ENCODE results near the gene ATP10A.

The ATP10A gene

DNA sequence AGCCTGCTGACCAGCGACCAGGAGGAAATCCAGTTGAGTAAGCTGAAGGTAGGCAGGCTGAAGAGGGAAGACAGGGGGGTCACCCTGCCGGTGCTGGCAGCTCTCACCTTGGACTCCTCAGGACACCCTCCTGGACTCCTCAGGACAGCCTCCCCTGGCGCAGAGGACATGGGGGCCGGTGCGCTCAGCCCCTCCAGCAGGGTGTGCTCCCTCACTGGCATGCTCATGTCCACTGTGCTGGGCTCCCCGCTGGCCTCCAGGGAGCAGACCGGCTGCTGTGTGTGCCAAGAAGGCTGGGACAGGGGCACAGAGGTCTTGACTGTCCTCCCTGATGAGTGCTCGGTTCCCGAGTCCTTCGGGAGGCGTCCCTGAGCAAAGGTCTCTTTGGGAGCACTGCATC lies 183.6 kb downstream of the ATP10A start:
- DNase-seq (ENCODE audit: low spot score): no peak

DNA sequence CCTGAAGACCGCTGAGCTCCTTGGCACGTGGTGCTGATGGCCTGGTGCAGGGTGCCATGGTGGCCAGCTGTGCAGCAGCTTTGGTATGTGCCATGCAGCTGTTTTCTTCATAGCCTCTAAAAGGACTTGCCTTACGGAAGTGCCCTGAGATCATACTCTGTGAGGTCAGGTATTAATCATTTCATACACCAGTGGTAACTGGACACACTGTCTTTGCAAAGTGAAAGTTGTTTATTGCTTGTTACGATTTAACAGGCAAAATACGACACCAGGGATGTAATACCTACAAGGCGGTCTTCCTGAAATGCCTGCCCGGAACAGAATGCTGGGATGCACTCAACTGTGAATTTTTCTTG lies 184.6 kb downstream of the ATP10A start:
- DNase-seq (ENCODE audit: low spot score): peak; percentile 65

DNA sequence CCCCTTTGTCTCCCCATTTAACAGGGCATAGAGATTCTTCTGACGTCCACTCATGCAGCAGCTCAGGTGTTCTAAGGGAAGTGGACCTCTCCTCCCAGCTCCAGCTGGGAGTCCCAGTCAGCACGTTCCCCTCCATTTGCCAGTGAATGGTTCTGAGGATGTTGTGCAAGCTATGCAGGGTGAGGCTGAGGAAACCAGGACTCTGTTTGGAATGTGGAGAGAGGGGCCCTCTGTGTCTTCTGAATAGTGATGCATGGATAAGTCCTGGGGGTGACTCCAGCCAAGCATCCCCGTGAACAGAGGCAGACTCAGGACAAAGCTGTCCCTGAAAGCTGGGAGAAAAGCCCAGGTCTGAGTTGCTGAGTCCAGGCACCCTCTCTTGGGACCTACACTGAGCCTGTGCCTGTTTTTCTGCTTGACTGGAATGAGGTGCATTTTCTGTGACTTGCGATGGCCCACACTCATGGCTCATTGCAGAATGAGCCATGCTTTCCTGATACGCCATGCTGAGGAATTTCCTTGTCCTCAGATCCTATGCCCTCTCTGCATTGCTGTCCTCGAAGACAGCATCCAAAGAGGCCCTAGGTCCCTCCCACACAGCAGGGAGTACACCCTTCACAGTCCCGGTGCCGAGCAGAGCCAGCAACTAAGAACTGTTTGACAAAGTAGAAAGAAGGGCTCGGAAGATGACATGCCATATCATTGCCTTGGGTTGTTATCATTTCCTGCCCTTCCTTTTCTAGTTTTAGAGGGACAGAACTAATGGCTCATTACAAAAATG lies 185.2 kb downstream of the ATP10A start:
- no peak for DNase-seq (ENCODE audit: low spot score)

DNA sequence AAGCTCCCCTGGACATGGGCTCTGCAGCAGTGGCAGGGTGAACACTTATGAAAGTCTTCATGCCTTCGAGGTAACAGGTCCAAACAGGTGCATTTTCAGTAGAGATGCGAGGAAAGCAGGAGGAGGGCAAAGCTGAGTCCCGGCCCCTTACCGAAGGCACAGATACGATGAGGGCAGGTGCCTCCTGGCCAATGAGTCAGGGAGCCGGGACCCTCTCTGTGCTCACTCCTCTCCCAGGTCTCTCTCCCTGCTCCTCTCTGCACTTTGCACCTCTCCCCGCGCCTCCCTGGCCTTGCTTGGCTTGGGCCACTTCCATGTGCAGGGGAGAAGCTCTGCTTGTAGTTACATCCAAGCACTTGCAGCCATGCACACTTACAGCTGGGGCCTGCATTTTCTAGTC lies 187.1 kb downstream of the ATP10A start:
- no peak for DNase-seq (ENCODE audit: low spot score)

DNA sequence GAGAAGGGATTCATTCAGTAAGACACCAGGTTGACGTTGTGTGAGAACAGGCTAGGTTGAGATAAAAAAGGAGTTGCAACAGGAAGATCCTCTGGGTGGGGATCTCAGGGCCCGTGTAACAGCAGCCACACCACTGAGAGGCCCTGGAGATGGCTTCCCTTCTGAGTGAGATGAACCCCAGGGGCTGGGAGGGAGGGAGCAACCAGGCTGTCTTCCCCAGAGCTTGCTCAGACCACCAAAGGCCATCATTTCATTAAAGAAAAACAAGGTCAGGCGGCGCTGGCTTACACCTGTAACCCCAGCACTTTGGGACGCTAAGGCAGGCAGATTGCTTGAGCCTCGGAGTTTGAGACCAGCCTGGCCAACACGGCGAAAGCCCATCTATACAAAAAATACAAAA lies 187.7 kb downstream of the ATP10A start:
- no peak for DNase-seq (ENCODE audit: low spot score)

DNA sequence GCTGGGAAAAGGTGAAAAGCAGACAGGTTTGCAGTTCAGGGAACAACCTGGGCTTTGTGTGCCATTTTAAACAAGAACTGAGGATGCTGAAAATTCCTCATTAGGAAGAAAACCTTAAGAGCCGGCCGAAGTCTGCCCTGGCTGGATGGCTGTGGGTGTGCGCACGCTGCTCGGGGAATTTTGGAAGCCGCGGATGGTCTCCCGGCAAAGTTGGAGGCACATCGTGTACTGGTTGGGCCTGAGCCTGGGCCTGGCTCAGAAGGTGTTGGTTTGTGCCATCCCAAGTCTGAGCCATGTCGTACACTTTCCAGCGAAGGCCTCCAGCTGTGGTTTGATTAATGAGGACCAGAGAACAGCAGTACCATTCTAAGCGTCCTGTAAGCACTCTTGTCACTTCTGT lies 188.2 kb downstream of the ATP10A start:
- no peak for DNase-seq (ENCODE audit: low spot score)

DNA sequence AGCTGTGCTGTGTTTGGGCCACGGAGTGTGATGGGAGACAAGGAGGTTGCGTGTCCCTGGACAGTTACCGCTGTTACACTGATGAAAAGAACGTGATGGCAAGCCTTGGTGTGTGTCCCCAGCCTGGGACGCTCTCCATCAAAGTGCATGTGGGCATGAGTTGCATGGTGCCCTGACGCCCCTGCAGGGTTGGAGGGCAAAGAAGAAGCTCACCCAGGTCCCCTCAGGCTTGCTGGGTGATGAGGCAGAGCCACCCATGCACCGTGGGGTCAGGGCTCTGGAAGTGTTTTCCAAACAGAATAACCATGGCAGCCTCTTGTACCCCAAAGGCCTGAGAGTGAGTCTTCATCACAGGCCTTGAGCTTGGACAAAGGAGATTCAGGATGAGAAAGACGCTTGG lies 189.2 kb downstream of the ATP10A start:
- no peak for DNase-seq (ENCODE audit: low spot score)

DNA sequence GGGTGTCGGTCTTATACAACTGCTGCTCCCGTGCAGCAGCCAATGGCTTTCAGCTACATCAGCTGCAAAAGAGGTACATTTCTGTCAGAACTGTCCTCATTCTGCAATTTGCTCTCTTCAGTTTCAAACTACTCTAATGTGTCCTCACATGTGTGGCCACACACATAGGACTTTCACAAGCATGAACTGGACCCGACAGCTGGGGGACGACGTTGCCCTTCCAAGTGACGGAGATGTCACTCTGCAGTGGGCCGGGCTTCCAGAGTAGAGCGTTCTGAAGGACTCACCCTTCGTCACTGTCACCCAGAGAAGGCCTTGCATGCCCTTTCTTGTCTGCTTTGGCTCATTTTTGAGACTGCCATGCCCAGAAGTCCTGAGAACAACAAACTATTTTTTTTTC lies 189.8 kb downstream of the ATP10A start:
- DNase-seq (ENCODE audit: low spot score): no peak

DNA sequence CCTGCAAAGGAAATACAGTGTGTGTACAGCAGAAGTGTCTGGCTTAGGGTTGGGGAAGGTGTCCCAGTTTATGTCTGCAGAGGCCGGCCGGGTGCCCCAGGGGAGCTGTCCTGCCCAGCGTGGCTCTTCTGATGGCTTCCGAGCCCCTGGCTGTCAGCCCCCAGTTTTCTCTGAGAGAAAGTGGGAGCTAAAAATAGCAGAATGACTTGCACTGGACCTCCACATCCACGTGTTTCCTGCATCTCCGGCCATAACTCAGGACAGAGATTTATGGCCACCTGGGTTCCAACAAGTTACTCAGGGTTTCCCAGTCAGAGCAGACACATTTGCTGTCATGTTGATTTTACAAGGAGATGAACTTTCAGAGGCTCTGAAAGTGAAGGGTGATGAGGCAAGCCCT lies 192.0 kb downstream of the ATP10A start:
- DNase-seq (ENCODE audit: low spot score): no peak

DNA sequence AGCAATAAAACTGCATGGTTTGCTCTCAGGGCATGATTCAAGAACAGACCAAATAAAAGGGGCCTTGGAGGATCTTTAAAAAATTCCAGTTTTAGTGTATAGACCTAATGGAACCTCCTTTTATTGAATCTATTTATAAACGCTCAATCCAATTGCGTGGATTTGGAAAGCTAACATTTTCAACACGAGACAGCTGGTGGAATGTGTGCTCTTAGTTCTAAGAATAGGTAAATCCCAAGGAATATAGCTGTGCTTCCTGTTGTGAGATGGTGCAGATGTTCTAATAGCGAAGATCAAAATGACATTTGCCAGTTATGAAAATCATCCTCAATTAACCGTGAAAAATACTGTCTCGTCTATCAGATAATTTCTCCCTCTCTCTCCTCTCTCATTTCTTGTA lies 192.5 kb downstream of the ATP10A start:
- DNase-seq (ENCODE audit: low spot score): no peak

DNA sequence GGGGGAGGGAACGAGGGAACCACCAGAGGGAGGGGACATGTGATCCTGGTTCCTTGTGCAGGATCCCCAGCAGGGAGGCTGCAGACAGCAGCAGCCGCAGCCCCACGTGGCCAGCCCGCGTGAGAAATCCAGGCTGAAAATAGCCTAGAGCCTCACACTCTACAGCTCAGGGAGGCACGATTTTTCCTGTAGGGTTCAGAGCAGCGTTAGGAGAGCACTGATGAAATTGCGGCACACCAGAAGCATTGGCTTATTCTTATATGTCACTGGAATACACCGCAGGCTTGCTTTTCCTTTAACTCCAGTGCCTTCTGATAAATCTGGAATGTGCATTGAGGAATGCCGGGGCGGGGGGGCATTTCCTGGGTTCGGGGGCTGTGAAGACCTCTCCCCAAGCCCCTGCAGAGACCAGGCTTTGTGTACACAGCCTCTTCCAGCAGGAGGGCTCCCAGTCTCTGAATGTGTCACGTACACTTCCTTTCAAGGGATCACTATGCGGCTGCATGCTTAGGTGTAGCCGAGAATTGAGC lies 193.0 kb downstream of the ATP10A start:
- peak; percentile 39 for DNase-seq (ENCODE audit: low spot score)

DNA sequence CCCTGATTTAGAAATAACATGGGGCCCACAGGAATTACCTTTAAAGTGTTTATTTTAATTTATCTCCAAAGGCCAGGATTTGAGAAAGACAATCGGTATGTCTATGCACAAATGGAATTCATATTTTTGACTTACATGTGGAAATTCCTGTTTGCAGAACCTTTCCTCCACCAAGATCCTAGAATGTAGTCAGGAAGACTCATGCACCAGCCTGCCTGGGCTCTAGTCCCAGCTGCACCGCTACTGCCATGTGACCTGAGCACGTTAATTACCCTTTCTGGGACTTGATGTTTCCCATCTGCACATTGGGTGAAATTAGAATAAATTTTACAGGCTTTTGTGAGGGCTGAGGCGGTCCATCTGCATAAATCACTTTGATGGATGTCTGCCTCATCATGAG lies 194.2 kb downstream of the ATP10A start:
- no peak for DNase-seq (ENCODE audit: low spot score)

DNA sequence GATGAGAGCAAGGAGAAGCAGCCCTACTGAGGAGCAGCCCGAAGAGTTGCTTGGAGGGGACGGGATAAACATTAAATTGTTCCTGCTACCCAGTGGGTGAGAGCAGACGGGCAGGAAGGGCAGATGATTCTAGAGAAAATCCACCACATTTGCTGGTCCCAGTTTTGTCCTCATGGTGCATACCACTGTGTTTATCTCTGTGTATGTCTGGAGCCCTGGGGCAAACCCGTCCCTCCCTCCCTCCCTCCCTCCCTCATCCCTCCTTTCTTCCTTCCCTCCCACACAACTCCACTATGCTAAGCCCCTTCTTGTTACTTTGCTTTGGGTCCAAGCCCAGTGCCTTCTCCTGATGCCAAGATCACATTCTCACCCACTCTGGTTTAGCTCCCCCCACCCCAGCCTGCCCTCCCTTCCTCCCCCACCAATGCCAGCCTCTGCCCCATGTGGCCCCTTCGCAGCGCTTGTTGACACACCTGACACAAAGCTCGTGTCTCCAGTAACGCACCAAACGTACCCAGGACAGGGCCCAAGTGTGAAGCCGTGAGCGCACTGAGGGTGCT lies 194.8 kb downstream of the ATP10A start:
- DNase-seq (ENCODE audit: low spot score): no peak

DNA sequence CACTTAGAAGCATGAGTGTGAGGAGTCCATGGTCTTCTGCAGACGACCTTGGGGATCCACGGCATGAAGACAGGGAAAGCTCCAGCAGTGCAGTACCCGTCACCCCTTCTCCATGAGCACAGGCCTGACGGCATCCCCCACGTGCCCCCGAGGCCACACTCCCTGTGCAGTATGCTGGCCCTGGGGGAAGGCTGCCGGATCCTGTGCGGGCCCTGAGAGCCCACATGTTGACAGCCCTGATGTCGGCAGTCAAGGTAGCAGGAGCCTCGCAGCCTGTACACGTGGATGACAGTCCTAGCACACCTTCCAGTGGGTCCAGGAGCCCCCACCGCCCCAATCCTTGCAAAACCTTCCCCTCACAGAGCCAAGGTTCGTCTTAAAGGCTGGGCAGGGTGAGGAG lies 195.3 kb downstream of the ATP10A start:
- DNase-seq (ENCODE audit: low spot score): no peak

DNA sequence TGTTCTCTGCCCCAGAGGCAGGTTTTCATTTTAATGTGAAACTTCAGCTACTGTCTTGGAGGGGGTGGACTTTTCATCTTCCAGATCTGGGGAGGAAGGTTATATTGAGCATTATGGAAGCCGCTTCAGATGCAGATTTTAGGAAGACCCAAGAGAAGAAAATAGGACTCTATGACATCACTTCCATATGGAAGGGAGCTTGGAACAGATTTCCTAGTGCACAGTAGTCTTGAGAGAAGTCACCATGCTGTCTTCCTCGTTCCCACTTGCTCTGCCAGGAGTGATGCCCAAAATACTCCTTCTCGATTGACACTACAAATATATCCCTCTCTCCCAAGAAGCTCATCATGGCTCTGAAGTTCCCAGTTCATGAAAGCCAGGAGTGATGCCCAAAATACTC lies 197.2 kb downstream of the ATP10A start:
- DNase-seq (ENCODE audit: low spot score): no peak

DNA sequence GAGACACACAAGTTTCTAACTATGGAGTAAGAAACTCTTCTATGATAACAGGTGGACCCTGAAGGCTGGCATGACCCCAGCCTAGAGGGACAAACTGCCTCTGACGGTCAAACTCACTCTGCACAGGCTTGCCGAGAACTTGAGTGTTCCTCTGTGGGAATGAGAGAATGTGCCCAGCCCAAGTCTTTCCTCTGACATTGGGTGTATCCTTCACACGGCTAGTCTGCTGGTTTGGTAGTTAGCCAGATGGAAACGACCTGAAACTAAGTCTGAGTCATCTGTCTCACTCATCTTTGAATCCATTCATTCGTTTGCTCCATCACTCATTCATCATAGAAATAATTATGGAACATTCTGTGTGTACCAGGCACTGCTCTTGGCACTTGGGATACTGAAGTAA lies 198.4 kb downstream of the ATP10A start:
- DNase-seq (ENCODE audit: low spot score): peak; percentile 15

DNA sequence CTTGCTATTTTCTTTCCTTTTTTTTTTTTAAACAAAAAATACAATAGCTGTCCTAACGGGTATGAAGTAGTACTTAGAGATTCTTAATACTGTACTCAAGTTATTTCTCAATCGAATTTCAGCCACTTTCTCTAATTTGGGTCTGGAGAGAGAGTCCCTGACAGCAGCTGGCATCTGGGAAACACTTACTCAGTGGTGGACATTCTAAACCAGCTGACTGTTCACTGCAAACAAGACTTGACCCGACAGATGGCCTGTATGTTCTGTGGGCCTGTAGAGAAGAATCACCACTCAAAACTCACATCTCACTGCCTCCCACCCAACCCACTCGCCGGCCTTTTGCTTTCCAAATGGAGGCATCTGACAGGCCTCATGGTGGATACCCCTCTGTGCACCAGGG lies 199.6 kb downstream of the ATP10A start:
- DNase-seq (ENCODE audit: low spot score): no peak

DNA sequence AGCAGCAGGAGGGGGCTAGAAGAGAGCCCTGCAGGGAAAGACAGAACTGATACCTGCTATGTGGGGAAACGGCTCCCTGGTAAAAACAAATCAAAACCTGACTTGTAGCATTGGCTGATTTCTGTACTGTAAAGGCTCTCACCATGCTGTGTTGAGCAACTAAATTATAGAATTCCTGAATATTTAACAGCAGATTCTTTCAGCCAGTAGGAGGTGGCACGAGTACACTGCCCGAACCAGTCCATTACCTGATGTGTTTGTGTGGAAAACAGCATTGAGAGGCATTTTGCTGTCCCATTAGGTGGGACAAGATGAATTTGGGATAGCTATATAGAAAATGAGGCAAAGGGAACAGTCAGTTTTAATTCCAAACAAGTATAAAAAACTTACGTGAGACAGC lies 201.2 kb downstream of the ATP10A start:
- no peak for DNase-seq (ENCODE audit: low spot score)

DNA sequence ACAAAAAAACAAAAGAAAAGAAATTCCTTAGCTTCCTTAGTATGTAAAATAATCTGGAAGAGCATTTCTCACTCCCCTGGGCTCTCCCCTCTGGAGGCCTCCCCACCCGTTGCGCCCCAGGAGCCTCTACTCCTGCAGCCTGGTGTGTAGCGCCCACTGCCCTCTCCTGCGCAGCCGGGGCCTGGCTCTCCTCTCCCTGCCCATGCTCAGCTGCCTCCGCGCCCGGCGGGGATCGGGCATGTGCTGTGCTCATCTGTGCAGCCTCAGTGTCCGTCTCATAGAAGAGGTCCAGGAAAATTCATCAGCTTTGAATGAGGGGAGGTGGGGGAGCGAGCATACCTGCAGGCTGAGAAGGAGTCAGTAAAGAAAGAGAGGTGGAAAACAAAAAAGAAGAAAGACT lies 203.9 kb downstream of the ATP10A start:
- no peak for DNase-seq (ENCODE audit: low spot score)

DNA sequence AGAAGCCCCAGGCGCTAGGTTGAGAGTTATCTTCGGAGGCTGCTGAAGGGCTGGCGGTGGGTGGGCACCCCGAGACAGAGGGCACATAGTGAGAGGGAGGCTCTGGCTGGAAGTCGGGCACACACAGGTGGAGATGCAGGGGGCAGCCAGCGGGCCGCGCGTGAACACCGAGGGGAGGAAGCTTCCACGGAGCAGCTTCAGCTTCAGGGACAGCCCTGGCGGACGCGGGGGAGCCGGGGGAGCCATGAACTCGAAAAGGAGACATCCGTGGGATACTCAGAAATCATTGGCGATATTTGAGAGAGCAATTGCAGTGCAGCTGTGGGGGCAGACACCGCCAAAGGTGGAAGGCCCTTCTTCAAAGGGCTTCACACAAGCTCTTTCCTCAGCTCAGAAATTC lies 204.6 kb downstream of the ATP10A start:
- DNase-seq (ENCODE audit: low spot score): no peak

DNA sequence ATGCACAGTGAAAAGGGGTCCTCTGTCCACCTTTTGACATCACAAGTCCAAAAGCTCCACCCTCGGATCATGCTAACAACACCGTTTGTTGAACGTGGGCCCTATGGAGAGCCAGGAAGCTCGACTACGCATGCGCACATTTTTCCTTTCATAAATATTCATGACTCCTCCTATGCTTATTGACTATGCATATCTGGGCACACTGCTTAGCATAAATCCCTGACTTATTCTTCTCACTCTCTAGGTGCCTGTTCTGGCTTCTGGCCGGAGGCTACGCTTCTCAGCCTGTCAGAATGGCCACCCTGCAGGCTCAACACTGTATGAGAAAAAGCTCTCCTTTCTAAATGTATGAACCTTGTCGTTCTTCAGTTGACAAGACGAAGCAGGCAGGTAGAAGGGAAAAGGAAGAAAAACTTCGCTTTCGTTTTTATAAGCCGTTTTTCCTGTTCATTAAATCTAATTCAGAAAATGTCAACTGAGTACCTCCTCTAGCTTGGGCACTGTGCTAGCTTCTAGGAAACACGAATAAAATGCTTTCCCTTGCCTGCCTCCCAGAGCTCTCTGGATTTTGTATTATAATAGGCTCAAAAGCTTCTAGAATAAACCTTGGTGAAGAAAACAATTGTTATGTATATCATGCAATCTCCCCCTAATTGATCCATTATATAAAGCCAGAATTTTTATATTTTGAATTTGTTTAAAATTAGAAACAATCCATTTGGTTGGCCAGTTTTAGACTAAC lies 207.7 kb downstream of the ATP10A start:
- no peak for DNase-seq (ENCODE audit: low spot score)

DNA sequence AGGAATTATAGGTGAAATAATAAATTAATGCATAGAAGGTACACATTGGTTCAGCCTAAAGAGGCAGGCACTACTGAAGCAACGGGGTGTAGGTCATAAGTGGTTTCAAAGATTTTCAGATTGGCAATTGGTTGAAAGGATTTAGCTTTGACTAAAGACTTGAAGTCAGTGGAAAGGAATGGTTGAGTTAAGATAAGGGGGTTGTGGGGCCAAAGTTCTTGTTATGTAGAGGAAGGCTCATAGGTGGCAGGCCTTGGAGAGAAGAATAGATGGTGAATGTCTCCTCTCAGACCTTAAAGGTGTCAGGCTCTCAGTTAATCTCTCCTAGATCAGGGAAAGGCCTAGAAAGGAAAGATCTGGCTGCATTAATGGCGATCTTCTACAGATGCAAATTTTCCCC lies 209.8 kb downstream of the ATP10A start:
- no peak for DNase-seq (ENCODE audit: low spot score)

DNA sequence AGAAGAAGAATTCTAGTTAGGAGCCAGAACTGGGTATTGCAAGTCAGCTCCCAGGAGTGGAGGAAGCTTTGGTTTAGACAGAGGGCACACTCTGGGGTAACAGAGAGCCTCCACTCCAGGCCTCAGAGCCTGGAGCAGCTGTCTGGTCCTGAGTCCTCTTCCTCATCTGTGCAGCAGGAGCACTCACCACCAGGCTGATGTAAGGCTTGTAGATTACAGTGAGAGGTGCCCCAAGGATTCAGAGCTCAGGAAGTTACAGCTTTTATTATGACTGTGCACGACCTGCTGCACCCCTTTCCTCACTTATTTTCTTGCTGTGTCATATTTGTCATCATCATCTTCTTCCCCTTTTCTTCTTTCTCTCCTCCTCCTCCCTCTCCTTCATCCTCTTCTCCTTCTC lies 210.4 kb downstream of the ATP10A start:
- DNase-seq (ENCODE audit: low spot score): no peak
